ENCODE measurements around the gene NUDT15. TPM values are rescaled to one million over a fixed set of nuclear protein-coding genes. Genes with fewer than 3 reads are reported as not detected.

Gene NUDT15
- total RNA-seq, 5 donors from 2014 or later (not counting 1 experiment from before 2014, with no cell fraction given) = 4.9 to 10.4 (median 5.6) TPM

DNA sequence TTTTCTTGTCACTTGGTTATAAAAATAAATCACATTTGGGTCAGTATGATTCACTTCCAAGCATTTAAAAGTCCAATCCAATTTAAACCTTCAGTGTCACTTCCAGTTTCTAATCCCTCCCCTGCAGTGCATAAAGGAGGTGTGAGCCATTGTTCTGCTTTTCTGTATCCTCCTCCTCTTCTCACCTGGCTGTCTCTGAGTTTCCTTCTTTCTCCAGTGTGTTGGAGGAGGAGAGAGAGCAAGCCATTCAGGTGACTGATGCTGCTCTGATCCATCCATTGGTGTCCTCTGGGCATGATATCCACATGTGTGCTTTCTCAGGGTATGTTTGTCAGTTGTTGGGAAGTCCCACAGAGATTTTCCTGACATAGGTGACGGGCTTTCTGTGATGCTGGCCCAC, 1.2 kb downstream of the NUDT15 start:
- POLR2A ChIA-PET = interaction anchor here in 1 of 2 donors (1.2 kb wide), 1 partner anchor 55 kb away, joined by 3 read pairs; no protein-coding TSS in a partner anchor

DNA sequence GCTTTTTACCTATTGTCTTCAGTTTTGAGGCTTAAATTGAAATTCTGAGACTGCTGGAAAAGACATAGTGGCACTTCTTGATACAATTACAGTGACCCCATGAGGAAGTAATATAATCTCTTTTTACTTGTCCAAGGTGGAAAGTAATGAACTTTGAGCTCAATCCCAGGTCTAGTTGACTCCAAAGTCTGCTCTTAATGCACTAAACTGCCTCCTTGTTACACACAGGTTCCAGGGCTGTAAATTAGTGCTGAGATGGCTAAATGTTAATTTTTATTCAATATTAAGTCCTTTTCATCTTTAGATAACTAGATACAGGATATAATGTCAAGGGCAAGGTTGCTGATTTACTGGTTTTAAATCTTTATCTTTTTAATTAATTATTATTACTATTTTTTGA, 2.5 kb downstream of the NUDT15 start:
- no peaks in the 10 kb centered on the region for H3K27me3 ChIP-seq (replicated peaks in 1 of 2; ENCODE audit: control insufficient read depth in 2 of 2, extremely low read depth in 1 of 2, insufficient read depth in 2 of 2, low read length in 1 of 2)
- peaks cover 15% of the 10 kb centered on the region for H3K36me3 Mint-ChIP-seq
- no peaks in the 10 kb centered on the region for H3K9me3 ChIP-seq
- DNase-seq (no peak), ATAC-seq (replicated peaks in 1 of 4) (no peak)
- H3K4me1 Mint-ChIP-seq = peaks cover 35 to 48% (median 38%) of the 10 kb centered on the region in 3 donors
- H3K4me1 ChIP-seq (ENCODE audit: control insufficient read depth in 1 of 2, extremely low read depth in 1 of 2, insufficient read depth in 2 of 2, low read length in 2 of 2) = peaks cover 8 to 17% of the 10 kb centered on the region in 2 experiments
- peak overlapping the region in 1 of 3 donors; percentile 94 for H3K4me3 Mint-ChIP-seq
- no peaks in the 10 kb centered on the region for H3K27me3 Mint-ChIP-seq
- H3K27ac Mint-ChIP-seq = peak overlapping the region; percentile 3 to 36
- ChIA-PET POLR2A (no interaction called here), CTCF (interaction anchor here in 1 of 2 donors (4.8 to 4.9 kb wide), 2 partner anchors 8 to 54 kb away, joined by 27 to 29 read pairs; partner anchors contain the start of gene MED4)
- H3K4me3 ChIP-seq (ENCODE audit: control insufficient read depth in 1 of 2, extremely low read depth in 1 of 2, low read length in 1 of 2) = no peak overlapping the region
- no peak overlapping the region for H3K27ac ChIP-seq (ENCODE audit: low read length)
- peaks cover 0 to 14% of the 10 kb centered on the region in 2 donors for H3K36me3 ChIP-seq (ENCODE audit: control insufficient read depth in 2 of 2, extremely low read depth in 1 of 2, insufficient read depth in 1 of 2, low read length in 1 of 2)
- H3K9me3 Mint-ChIP-seq = no peaks in the 10 kb centered on the region

More for the DNA sequence above, 1.2 kb downstream of the NUDT15 start:
- peak overlapping the region; percentile 87 to 94 (median 91) for H3K4me3 Mint-ChIP-seq
- CTCF ChIA-PET = interaction anchor here (1.0 to 4.9 kb wide), 6 partner anchors 9 to 196 kb away, joined by 3 to 29 read pairs (median 8); partner anchors contain the start of genes MED4 (in 1 of the 2) and SUCLA2 (in 1 of the 2)
- Histone ChIP-seq H3K4me1 (ENCODE audit: control insufficient read depth in 1 of 2, extremely low read depth in 1 of 2, insufficient read depth in 2 of 2, low read length in 2 of 2) (peaks cover 8 to 17% of the 10 kb centered on the region in 2 experiments), H3K27me3 (replicated peaks in 1 of 2; ENCODE audit: control insufficient read depth in 2 of 2, extremely low read depth in 1 of 2, insufficient read depth in 2 of 2, low read length in 1 of 2) (no peaks in the 10 kb centered on the region), H3K27ac (ENCODE audit: low read length) (peak overlapping the region; percentile 98), H3K36me3 (ENCODE audit: control insufficient read depth in 2 of 2, extremely low read depth in 1 of 2, insufficient read depth in 1 of 2, low read length in 1 of 2) (peaks cover 0 to 14% of the 10 kb centered on the region in 2 donors), H3K9me3 (no peaks in the 10 kb centered on the region), H3K4me3 (ENCODE audit: control insufficient read depth in 1 of 2, extremely low read depth in 1 of 2, low read length in 1 of 2) (no peak overlapping the region)
- no peaks in the 10 kb centered on the region for H3K27me3 Mint-ChIP-seq
- H3K9me3 Mint-ChIP-seq = no peaks in the 10 kb centered on the region
- ATAC-seq (replicated peaks in 1 of 4) (no peak), DNase-seq (peak in 1 of 35 experiments; percentile 10)
- H3K36me3 Mint-ChIP-seq = peaks cover 18% of the 10 kb centered on the region
- WGBS (ENCODE audit: insufficient coverage) = no CpG with 5 or more reads among the region's 1 CpG
- peak overlapping the region; percentile 94 to 99 for H3K27ac Mint-ChIP-seq
- peaks cover 31 to 45% (median 41%) of the 10 kb centered on the region in 3 donors for H3K4me1 Mint-ChIP-seq

DNA sequence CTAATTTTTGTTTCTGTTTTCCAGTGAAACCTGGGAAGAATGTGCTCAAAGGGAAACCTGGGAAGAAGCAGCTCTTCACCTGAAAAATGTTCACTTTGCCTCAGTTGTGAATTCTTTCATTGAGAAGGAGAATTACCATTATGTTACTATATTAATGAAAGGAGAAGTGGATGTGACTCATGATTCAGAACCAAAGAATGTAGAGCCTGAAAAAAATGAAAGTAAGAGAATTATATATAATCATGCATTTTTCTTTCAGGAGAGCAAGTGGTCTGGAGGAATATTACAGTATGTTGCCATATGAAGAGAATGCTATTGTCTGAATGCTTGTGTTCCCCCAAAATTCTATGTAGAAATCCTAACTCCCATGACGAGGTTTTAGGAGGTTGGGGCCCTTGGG, 3.4 kb downstream of the NUDT15 start:
- Mint-ChIP-seq H3K4me1 (peaks cover 35 to 48% (median 38%) of the 10 kb centered on the region in 3 donors), H3K4me3 (no peak overlapping the region), H3K27me3 (no peaks in the 10 kb centered on the region), H3K27ac (peak overlapping the region in 1 of 2 donors; percentile 49), H3K36me3 (peaks cover 19% of the 10 kb centered on the region), H3K9me3 (no peaks in the 10 kb centered on the region)
- DNase-seq (no peak), ATAC-seq (replicated peaks in 1 of 4) (no peak)
- peaks cover 8 to 17% of the 10 kb centered on the region in 2 experiments for H3K4me1 ChIP-seq (ENCODE audit: control insufficient read depth in 1 of 2, extremely low read depth in 1 of 2, insufficient read depth in 2 of 2, low read length in 2 of 2)
- H3K9me3 ChIP-seq = no peaks in the 10 kb centered on the region
- ChIA-PET CTCF (interaction anchor here in 1 of 2 donors (4.9 kb wide), 1 partner anchor 53 kb away, joined by 27 read pairs; the partner anchor contains the start of gene MED4), POLR2A (no interaction called here)
- no peak overlapping the region for H3K27ac ChIP-seq (ENCODE audit: low read length)
- peaks cover 0 to 13% of the 10 kb centered on the region in 2 donors for H3K36me3 ChIP-seq (ENCODE audit: control insufficient read depth in 2 of 2, extremely low read depth in 1 of 2, insufficient read depth in 1 of 2, low read length in 1 of 2)
- no peak overlapping the region for H3K4me3 ChIP-seq (ENCODE audit: control insufficient read depth in 1 of 2, extremely low read depth in 1 of 2, low read length in 1 of 2)
- no CpG with 5 or more reads among the region's 1 CpG for WGBS (ENCODE audit: insufficient coverage)
- H3K27me3 ChIP-seq (replicated peaks in 1 of 2; ENCODE audit: control insufficient read depth in 2 of 2, extremely low read depth in 1 of 2, insufficient read depth in 2 of 2, low read length in 1 of 2) = no peaks in the 10 kb centered on the region

DNA sequence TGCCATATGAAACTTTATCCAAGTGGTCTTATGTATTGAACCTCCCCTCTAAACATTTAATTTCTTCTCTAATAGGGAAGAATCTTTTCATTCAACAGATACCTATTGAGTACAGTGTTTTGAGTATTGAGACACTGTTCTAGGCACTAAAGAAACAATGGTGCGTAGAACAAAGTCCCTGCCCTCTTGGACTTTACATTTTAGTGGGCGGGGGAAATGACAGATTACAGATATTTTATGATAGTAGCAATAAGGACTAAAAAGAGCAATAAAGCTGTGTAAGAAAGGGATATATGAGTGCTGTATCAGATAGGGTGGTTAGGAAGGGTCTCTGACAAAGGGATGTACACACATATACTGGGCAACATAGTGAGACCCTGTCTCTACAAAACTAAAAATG, 5.4 kb downstream of the NUDT15 start:
- Mint-ChIP-seq H3K36me3 (peaks cover 26% of the 10 kb centered on the region), H3K4me3 (no peak overlapping the region), H3K9me3 (no peaks in the 10 kb centered on the region), H3K27ac (peak overlapping the region; percentile 60 to 77), H3K4me1 (peaks cover 21 to 33% (median 26%) of the 10 kb centered on the region in 3 donors), H3K27me3 (no peaks in the 10 kb centered on the region)
- Histone ChIP-seq H3K4me1 (ENCODE audit: control insufficient read depth in 1 of 2, extremely low read depth in 1 of 2, insufficient read depth in 2 of 2, low read length in 2 of 2) (peaks cover 4 to 8% of the 10 kb centered on the region in 2 experiments), H3K27me3 (replicated peaks in 1 of 2; ENCODE audit: control insufficient read depth in 2 of 2, extremely low read depth in 1 of 2, insufficient read depth in 2 of 2, low read length in 1 of 2) (no peaks in the 10 kb centered on the region), H3K36me3 (ENCODE audit: control insufficient read depth in 2 of 2, extremely low read depth in 1 of 2, insufficient read depth in 1 of 2, low read length in 1 of 2) (peaks cover 0 to 13% of the 10 kb centered on the region in 2 donors), H3K4me3 (ENCODE audit: control insufficient read depth in 1 of 2, extremely low read depth in 1 of 2, low read length in 1 of 2) (no peak overlapping the region), H3K9me3 (no peaks in the 10 kb centered on the region), H3K27ac (ENCODE audit: low read length) (no peak overlapping the region)
- DNase-seq = no peak
- 95% methylated on average over 2 of the region's 2 CpGs for WGBS (ENCODE audit: insufficient coverage)
- ChIA-PET CTCF (interaction anchor here in 1 of 2 donors (1.0 kb wide), 1 partner anchor 192 kb away, joined by 3 read pairs; no protein-coding TSS in a partner anchor), POLR2A (no interaction called here)
- no peak for ATAC-seq (replicated peaks in 1 of 4)

DNA sequence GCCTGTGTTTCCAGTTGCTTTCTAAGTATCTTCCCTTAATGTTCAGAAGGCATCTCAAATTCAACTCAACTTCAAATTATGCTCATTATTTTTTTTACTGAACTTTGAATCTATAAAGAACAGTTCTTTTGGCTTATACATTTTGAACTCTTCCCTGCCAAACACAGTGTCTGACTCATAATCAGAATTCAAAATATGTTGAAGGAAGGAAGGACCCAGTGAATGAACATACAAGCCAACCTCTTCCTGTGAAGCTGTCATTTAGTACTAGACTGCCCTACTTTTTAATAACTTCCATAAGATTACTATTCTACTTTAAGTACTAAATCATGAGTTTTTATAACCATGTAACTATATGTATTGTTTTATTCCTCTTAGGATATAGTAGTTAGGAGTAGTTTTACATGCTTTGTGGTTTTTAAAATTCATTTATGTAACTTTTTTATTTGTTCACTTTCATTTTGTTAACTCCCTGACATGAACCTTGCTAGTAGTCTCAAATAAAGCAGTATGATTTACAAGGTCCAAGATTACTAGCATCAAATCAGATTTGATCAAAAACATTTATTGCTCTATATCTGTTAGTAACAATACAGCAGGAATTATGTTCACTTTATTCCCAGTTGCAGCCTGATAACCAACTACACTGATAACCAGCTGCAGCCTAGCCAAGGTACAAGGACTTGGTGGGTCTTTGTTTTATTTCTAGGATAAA, 6.4 kb downstream of the NUDT15 start:
- Histone ChIP-seq H3K27ac (ENCODE audit: low read length) (peak overlapping the region; percentile 54), H3K9me3 (no peaks in the 10 kb centered on the region), H3K27me3 (replicated peaks in 1 of 2; ENCODE audit: control insufficient read depth in 2 of 2, extremely low read depth in 1 of 2, insufficient read depth in 2 of 2, low read length in 1 of 2) (no peaks in the 10 kb centered on the region), H3K4me1 (ENCODE audit: control insufficient read depth in 1 of 2, extremely low read depth in 1 of 2, insufficient read depth in 2 of 2, low read length in 2 of 2) (peaks cover 0 to 3% of the 10 kb centered on the region in 2 experiments), H3K4me3 (ENCODE audit: control insufficient read depth in 1 of 2, extremely low read depth in 1 of 2, low read length in 1 of 2) (no peak overlapping the region), H3K36me3 (ENCODE audit: control insufficient read depth in 2 of 2, extremely low read depth in 1 of 2, insufficient read depth in 1 of 2, low read length in 1 of 2) (peaks cover 3 to 15% of the 10 kb centered on the region in 2 donors)
- ATAC-seq (replicated peaks in 1 of 4) (peak in 3 of 4 experiments; percentile 44 to 53 (median 47)), DNase-seq (no peak)
- H3K27ac Mint-ChIP-seq = peak overlapping the region; percentile 60 to 90
- no peaks in the 10 kb centered on the region for H3K27me3 Mint-ChIP-seq
- POLR2A ChIA-PET = interaction anchor here in 1 of 2 donors (0.6 kb wide), 1 partner anchor 77 kb away, joined by 3 read pairs; no protein-coding TSS in a partner anchor
- H3K36me3 Mint-ChIP-seq = peaks cover 28% of the 10 kb centered on the region
- CTCF ChIA-PET = interaction anchor here in 1 of 2 donors (1.0 kb wide), 1 partner anchor 191 kb away, joined by 3 read pairs; no protein-coding TSS in a partner anchor
- H3K9me3 Mint-ChIP-seq = no peaks in the 10 kb centered on the region
- H3K4me1 Mint-ChIP-seq = peaks cover 12 to 23% (median 16%) of the 10 kb centered on the region in 3 donors
- H3K4me3 Mint-ChIP-seq = no peak overlapping the region

DNA sequence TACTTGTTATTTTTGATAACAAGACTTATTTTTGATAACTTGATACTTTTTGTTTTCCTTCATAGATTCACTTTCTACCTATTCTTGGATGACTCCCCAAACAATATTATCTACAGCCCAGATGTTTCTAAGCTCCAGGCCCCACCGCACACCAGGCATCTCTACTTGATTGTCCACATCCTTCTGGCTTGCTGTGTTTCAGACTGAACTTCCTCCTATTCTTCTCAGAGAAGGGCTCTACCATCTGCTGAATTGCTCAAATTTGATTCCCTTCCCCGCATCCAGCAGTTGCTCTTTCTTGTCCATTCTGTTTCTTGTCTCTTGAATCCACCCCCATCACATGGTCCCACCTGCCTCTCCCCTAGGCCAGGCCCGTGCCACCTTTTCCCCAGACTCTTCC, 13.0 kb downstream of the NUDT15 start:
- no peaks in the 10 kb centered on the region for H3K9me3 Mint-ChIP-seq

More for the DNA sequence above, 13.0 kb downstream of the NUDT15 start:
- Histone ChIP-seq H3K27me3 (replicated peaks in 1 of 2; ENCODE audit: control insufficient read depth in 2 of 2, extremely low read depth in 1 of 2, insufficient read depth in 2 of 2, low read length in 1 of 2) (no peaks in the 10 kb centered on the region), H3K36me3 (ENCODE audit: control insufficient read depth in 2 of 2, extremely low read depth in 1 of 2, insufficient read depth in 1 of 2, low read length in 1 of 2) (peaks cover 9 to 30% of the 10 kb centered on the region in 2 donors), H3K27ac (ENCODE audit: low read length) (no peak overlapping the region), H3K4me3 (ENCODE audit: control insufficient read depth in 1 of 2, extremely low read depth in 1 of 2, low read length in 1 of 2) (no peak overlapping the region), H3K9me3 (no peaks in the 10 kb centered on the region), H3K4me1 (ENCODE audit: control insufficient read depth in 1 of 2, extremely low read depth in 1 of 2, insufficient read depth in 2 of 2, low read length in 2 of 2) (no peaks in the 10 kb centered on the region)
- peaks cover 0 to 10% (median 0%) of the 10 kb centered on the region in 3 donors for H3K4me1 Mint-ChIP-seq
- H3K36me3 Mint-ChIP-seq = peaks cover 47% of the 10 kb centered on the region
- no peak for DNase-seq
- CTCF ChIA-PET = interaction anchor here in 1 of 2 donors (0.6 kb wide), 1 partner anchor 13 kb away, joined by 3 read pairs; the partner anchor contains the start of gene NUDT15
- no peak for ATAC-seq (replicated peaks in 1 of 4)
- no peak overlapping the region for H3K4me3 Mint-ChIP-seq
- WGBS (ENCODE audit: insufficient coverage) = 95% methylated on average over 2 of the region's 3 CpGs
- POLR2A ChIA-PET = no interaction called here
- no peak overlapping the region for H3K27ac Mint-ChIP-seq
- H3K27me3 Mint-ChIP-seq = no peaks in the 10 kb centered on the region

Data from T-cell (primary cell).